AG10803 (cell line): Measurements from ENCODE around the gene ADM.

Experiments
- DNase-seq: peaks from one replicate; pipeline ENCODE4 v3.0.0; 2010; ENCODE audit warnings: low read depth
- H3K4me3 ChIP-seq: 2 replicates; pipeline ENCODE4 v1.5.1; 2011; ENCODE audit warnings: mild to moderate bottlenecking, low read length, control low read depth
- TF ChIP-seq, protein P1 (sequence below): conservative IDR thresholded peaks from 2 replicates; pipeline ENCODE4 v1.5.1; 2011; ENCODE audit warnings: mild to moderate bottlenecking, low read length, control low read depth, inconsistent platforms

ADM gene

DNA sequence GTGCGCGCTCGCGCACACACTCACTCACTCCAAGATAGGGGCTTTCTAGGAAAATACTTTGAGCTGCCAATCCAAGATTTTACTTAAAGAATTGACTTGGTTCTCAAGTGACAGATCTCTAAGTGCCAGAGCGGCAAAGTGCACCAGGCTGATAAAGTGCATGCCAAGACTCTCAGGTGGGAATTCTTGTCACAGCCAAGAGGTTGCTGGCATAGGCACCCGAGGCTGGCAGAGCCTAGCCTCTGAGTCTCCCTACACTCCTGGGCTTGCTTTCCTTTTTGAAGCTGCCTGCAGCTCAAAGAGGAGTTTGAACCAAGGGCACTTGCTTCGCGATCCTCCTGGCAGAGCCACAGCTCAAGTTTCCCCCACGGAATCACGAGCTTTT, 2.5 kb upstream of the ADM start:
- no peak for DNase-seq
- TF ChIP-seq, protein P1, sequence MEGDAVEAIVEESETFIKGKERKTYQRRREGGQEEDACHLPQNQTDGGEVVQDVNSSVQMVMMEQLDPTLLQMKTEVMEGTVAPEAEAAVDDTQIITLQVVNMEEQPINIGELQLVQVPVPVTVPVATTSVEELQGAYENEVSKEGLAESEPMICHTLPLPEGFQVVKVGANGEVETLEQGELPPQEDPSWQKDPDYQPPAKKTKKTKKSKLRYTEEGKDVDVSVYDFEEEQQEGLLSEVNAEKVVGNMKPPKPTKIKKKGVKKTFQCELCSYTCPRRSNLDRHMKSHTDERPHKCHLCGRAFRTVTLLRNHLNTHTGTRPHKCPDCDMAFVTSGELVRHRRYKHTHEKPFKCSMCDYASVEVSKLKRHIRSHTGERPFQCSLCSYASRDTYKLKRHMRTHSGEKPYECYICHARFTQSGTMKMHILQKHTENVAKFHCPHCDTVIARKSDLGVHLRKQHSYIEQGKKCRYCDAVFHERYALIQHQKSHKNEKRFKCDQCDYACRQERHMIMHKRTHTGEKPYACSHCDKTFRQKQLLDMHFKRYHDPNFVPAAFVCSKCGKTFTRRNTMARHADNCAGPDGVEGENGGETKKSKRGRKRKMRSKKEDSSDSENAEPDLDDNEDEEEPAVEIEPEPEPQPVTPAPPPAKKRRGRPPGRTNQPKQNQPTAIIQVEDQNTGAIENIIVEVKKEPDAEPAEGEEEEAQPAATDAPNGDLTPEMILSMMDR, result no peak

GRCh38 chr11:10302744-10303557, 1.9 kb upstream of the ADM start:
- TF ChIP-seq, protein P1, result no peak
- H3K4me3 ChIP-seq, result peak overlapping the region; percentile 100
- DNase-seq, result peak; percentile 86

More for the DNA sequence above, 2.5 kb upstream of the ADM start:
- peak overlapping the region; percentile 100 for H3K4me3 ChIP-seq

DNA sequence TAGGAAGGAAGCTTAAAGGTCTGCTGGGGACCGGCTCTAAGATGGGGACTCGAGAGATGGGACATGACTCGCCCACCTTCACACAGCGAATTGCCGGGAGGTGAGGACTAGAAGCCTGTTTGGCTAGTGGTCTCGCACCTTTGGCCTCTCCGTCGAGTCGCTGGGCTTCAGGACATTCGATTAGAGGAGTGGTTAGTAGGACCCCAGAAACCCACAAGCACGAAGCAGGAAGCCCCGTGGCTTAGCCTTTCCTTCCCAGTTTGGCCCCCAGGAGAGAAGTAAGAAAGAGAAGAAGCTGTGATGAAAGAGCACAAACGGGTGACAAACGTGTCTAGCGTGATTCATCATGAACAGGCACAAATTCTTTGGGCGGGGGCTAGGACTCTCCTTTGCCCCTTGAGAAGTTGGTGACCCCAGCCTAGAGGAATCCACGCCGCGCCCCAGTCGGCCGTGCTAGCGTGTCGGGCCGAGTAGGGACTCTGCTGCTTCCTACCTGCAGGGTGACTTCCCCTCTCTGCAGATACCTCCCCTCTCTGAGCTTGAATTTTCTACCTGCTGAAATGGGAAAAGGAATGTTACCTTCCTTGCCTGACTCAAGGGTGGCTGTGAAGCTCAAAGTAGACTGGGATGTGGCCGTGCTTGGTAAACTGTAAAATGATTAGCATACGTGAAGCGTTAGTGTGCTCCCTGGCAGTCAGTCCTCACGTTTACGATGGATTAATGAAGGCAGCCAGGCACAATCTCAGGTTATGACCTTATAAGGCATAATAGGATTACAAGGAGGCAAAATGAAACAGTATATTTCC, 1.1 kb upstream of the ADM start:
- peak overlapping the region; percentile 100 for H3K4me3 ChIP-seq
- TF ChIP-seq, protein P1, result peak; percentile 15

DNA sequence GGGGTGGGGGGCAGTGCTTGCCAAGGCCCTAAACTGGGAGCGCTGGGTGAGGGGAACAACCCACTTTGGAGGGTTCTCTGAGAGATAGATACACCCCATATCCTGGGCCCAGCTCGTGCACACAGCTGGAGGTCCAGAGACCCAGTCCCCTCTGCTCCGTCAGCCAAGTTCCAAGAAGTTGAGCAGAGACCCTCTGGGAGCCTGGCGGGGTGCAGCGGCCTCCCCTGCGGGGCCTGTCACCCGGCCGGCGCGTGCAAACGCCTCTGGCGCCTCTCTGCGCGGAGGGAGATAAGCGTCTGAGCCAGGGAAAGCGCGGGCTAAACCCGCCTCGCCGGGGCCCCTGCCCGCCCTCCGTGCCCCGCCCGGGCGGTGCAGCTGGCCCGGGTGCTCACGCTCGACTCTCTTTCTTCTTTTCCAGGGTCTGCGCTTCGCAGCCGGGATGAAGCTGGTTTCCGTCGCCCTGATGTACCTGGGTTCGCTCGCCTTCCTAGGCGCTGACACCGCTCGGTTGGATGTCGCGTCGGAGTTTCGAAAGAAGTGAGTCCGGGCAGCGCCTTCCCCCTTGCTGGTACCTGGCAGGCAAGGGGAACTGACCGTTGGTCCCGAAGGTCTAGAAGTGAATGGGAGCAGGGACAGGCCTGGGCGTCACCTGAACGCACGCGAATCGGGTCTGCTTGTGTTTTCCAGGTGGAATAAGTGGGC, 540 bp downstream of the ADM start:
- DNase-seq, result peak; percentile 25
- TF ChIP-seq, protein P1, result no peak
- H3K4me3 ChIP-seq, result peak overlapping the region; percentile 100

More for the DNA sequence above, 1.1 kb upstream of the ADM start:
- DNase-seq, result peak; percentile 86

- H3K4me3 ChIP-seq, result peak overlapping the region; percentile 100
- TF ChIP-seq, protein P1, result no peak
- DNase-seq, result peak; percentile 36
Measured at GRCh38 chr11:10305964-10306918, 1.4 kb downstream of the ADM start.

DNA sequence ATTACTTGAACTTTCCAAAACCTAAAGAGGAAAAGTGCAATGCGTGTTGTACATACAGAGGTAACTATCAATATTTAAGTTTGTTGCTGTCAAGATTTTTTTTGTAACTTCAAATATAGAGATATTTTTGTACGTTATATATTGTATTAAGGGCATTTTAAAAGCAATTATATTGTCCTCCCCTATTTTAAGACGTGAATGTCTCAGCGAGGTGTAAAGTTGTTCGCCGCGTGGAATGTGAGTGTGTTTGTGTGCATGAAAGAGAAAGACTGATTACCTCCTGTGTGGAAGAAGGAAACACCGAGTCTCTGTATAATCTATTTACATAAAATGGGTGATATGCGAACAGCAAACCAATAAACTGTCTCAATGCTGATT, 2.1 kb downstream of the ADM start:
- no peak for DNase-seq
- peak overlapping the region; percentile 100 for H3K4me3 ChIP-seq
- TF ChIP-seq, protein P1, result no peak
